Smooth muscle cell (in vitro differentiated cells): ENCODE results near the gene SLC5A5. TPM values are rescaled to one million over a fixed set of nuclear protein-coding genes. Genes with fewer than 3 reads are reported as not detected.

Experiments
- DNase-seq: peaks from one replicate; lab custom pipeline; 2025; ENCODE audit not compliant: unreplicated experiment; lab: John Stamatoyannopoulos, UW
- H2AFZ ChIP-seq: fragments of 200-600 bp; sonication (generic); 2 replicates; pipeline ENCODE4 v1.6.0; 2016; ENCODE audit warnings: antibody characterized with exemption, low read depth, mild to moderate bottlenecking
- H3F3A ChIP-seq: fragments of 200-600 bp; sonication (generic); 2 replicates; pipeline ENCODE4 v1.6.0; 2017; ENCODE audit warnings: antibody characterized with exemption, low read depth
- H3K27ac ChIP-seq: fragments of 200-600 bp; sonication (generic); 2 replicates; pipeline ENCODE4 v1.5.1; 2016; ENCODE audit warnings: low read depth, mild to moderate bottlenecking
- H3K27me3 ChIP-seq: fragments of 200-600 bp; sonication (generic); 2 replicates; pipeline ENCODE4 v1.6.1; 2016; ENCODE audit warnings: low read depth, mild to moderate bottlenecking
- H3K36me3 ChIP-seq: fragments of 200-600 bp; sonication (generic); 2 replicates; pipeline ENCODE4 v1.5.1; 2016; ENCODE audit warnings: low read depth
- H3K4me1 ChIP-seq: fragments of 200-600 bp; sonication (generic); 2 replicates; pipeline ENCODE4 v1.5.1; 2016; ENCODE audit warnings: low read depth
- H3K4me2 ChIP-seq: fragments of 200-600 bp; sonication (generic); 2 replicates; pipeline ENCODE4 v1.6.0; 2016; ENCODE audit warnings: mild to moderate bottlenecking
- H3K4me3 ChIP-seq: fragments of 200-600 bp; sonication (generic); 2 replicates; pipeline ENCODE4 v1.5.1; 2016; ENCODE audit warnings: mild to moderate bottlenecking
- H3K79me2 ChIP-seq: fragments of 200-600 bp; sonication (generic); 2 replicates; pipeline ENCODE4 v1.6.0; 2016; ENCODE audit warnings: low read depth, mild to moderate bottlenecking
- H3K9ac ChIP-seq: fragments of 200-600 bp; sonication (generic); 2 replicates; pipeline ENCODE4 v1.6.0; 2016; ENCODE audit warnings: low read depth
- H3K9me3 ChIP-seq: fragments of 200-600 bp; sonication (generic); replicated peaks from 2 replicates; pipeline ENCODE4 v1.5.1; 2016; ENCODE audit warnings: low read depth
- H4K20me1 ChIP-seq: fragments of 200-600 bp; sonication (generic); 2 replicates; pipeline ENCODE4 v1.6.0; 2016; ENCODE audit warnings: low read depth
- WGBS: methylation state at CpG from one replicate; pipeline ENCODE4 v1.1.7; 2016; ENCODE audit warnings: low lambda C conversion rate; 5-methylcytosine and 5-hydroxymethylcytosine counted together
- polyA plus RNA-seq: library from polyadenylated mRNA; unstranded; fragments of >200 nt; fragmentation: Nextera tagmentation; extraction: Ambion mirVana; gene quantifications from 2 replicates; pipeline ENCODE4 v1.2.1, GENCODE V29; 2016
- total RNA-seq: library from RNA; depleted of rRNA; stranded (reverse); fragments of >200 nt; gene quantifications from 2 replicates; pipeline ENCODE4 v1.2.3, GENCODE V29; 2014
- TF ChIP-seq, protein P1 (sequence below): fragments of 200-600 bp; sonication (generic); IDR thresholded peaks from 2 replicates; pipeline ENCODE4 v1.5.1; 2017; ENCODE audit warnings: borderline replicate concordance, mild to moderate bottlenecking, antibody characterized with exemption; ENCODE audit not compliant: insufficient read depth, poor library complexity, severe bottlenecking

The SLC5A5 gene
- total and polyA plus RNA-seq, 2 experiments from 2014 or later, result not detected

DNA sequence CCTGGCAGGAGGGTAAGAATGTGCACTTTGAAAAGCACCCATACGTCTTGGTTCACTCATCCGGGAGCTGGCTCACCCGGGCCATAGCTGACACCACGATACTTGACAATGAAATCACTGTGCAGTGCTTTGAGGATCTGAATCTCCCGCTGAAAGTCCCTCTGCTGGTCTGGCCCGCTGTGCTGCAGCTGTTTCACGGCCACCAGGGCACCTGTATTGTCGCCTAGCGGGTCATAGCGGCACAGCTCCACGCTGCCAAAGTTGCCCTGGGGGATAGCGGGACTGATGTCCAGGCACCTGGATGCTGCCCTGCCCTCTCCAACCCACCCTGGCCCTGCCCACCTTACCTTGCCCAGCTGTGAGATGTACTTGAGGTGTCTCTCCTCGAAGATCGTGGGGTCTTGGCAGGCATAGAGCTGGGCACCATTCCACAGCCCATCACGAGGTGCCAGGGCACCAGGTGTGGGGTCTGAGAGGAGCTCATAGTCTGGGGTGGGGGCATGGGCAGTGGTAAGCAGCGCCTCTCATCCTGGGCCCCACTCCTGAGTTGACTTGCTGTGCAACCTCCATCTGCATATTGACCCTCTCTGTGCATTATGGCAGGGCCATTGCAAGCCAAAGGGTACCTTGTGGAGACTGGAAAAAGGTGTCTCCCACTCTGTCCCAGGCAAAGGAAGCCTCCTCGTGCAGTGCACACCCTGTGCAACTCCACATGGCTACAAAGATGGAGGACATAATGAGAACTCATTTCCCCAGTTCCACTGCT is 39.1 kb upstream of the SLC5A5 start:
- no peak overlapping the region for H3K27ac ChIP-seq
- TF ChIP-seq, protein P1, sequence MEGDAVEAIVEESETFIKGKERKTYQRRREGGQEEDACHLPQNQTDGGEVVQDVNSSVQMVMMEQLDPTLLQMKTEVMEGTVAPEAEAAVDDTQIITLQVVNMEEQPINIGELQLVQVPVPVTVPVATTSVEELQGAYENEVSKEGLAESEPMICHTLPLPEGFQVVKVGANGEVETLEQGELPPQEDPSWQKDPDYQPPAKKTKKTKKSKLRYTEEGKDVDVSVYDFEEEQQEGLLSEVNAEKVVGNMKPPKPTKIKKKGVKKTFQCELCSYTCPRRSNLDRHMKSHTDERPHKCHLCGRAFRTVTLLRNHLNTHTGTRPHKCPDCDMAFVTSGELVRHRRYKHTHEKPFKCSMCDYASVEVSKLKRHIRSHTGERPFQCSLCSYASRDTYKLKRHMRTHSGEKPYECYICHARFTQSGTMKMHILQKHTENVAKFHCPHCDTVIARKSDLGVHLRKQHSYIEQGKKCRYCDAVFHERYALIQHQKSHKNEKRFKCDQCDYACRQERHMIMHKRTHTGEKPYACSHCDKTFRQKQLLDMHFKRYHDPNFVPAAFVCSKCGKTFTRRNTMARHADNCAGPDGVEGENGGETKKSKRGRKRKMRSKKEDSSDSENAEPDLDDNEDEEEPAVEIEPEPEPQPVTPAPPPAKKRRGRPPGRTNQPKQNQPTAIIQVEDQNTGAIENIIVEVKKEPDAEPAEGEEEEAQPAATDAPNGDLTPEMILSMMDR, result no peak
- WGBS, result 93% methylated on average over 17 of the region's 17 CpGs
- no peaks in the 10 kb centered on the region for H3K9me3 ChIP-seq
- H3K9ac ChIP-seq, result no peak overlapping the region
- H3K4me2 ChIP-seq, result no peak overlapping the region
- H3K27me3 ChIP-seq, result peaks cover 9% of the 10 kb centered on the region
- no peak for DNase-seq
- no peaks in the 10 kb centered on the region for H3K79me2 ChIP-seq
- no peak overlapping the region for H3K4me3 ChIP-seq
- no peak overlapping the region for H2AFZ ChIP-seq
- peaks cover 4% of the 10 kb centered on the region for H3K4me1 ChIP-seq
- H3K36me3 ChIP-seq, result no peaks in the 10 kb centered on the region
- no peaks in the 10 kb centered on the region for H4K20me1 ChIP-seq
- no peaks in the 10 kb centered on the region for H3F3A ChIP-seq

DNA sequence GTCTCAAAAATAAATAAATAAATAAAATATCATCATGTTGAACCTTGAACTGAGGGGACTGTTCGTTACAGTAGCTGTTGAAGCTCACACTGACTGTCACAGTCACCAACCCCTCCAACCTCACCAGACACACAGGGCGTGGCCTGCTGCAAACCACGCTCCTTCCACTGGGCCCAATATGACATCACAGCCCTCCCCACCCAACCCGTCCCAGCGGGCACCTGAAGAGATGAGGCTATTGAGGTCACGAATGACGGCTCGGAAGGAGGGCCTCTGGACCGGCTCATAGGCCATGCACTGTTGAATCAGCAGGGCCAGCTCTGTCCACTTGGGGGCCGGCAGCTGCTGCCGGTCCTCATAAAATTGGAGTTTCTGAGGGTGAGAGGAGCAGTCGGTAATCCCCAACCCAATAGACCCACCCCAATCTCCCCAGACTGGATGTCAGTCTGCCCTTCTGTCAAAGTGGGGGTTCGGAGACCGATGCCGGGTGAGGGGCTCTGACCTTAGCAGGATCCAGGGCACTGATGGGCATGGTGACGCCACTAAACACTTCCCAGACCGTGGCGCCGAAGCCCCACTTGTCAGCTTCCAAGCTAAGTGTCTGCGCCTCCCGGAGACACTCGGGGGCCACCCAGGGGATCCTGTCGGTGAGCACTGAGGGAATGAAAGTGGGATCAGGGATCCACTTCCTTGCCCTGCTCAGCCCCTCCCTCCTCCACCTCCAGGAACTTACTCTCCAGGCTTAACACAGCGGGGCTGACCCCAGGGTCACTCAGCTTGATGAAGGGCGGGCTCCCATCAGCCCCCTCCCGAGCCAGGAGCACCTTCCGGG is 37.2 kb upstream of the SLC5A5 start:
- TF ChIP-seq, protein P1, result no peak
- no peaks in the 10 kb centered on the region for H3K36me3 ChIP-seq
- no peak overlapping the region for H3K4me2 ChIP-seq
- DNase-seq, result no peak
- H3K9me3 ChIP-seq, result no peaks in the 10 kb centered on the region
- H4K20me1 ChIP-seq, result no peaks in the 10 kb centered on the region
- peaks cover 9% of the 10 kb centered on the region for H3K27me3 ChIP-seq
- H3K27ac ChIP-seq, result no peak overlapping the region
- H3F3A ChIP-seq, result no peaks in the 10 kb centered on the region
- 82% methylated on average over 24 of the region's 27 CpGs for WGBS
- H2AFZ ChIP-seq, result no peak overlapping the region
- H3K79me2 ChIP-seq, result no peaks in the 10 kb centered on the region
- H3K4me1 ChIP-seq, result peaks cover 4% of the 10 kb centered on the region
- no peak overlapping the region for H3K4me3 ChIP-seq
- no peak overlapping the region for H3K9ac ChIP-seq

DNA sequence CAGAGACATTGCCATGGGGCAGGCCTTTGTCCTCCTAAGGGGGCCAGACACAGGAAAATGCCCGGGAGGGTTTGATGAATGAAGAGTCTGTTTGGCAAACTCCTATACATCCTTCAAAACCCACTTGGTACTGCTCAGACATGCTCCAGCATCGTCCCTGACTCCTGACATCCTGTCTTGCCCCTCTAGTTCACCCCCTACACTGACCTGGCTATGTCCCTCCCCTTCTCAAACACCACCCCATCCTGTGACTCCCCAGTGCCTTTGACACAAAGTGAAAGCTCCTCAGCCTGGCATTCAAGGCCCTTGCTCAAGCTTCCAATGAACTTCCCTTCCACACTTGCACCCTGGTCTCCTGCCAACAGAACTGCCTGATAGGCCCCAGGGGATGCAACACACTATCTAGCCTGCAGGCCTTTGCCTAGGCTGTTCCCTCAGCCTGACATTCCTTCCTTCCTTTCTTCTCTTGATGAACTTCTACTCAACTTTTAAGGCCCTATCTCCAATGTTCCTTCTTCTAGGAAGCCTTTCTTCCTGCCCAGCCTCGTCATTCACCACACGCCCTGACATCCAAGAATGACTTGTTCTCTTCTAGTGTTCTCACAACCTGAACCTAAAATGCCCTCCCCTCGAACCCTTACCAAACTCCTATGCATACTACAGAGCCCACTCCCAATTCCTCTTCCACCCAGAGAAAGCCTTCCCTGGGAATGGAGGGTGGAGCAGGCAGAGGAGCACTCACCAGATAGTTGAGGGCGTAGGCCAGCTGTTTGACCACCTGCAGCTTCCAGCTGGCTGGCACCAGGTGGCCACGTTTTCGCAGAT is 36.4 kb upstream of the SLC5A5 start:
- WGBS, result 84% methylated on average over 8 of the region's 8 CpGs
- H3K79me2 ChIP-seq, result no peaks in the 10 kb centered on the region
- H3K36me3 ChIP-seq, result no peaks in the 10 kb centered on the region
- no peak overlapping the region for H2AFZ ChIP-seq
- no peaks in the 10 kb centered on the region for H4K20me1 ChIP-seq
- H3K4me3 ChIP-seq, result no peak overlapping the region
- H3F3A ChIP-seq, result no peaks in the 10 kb centered on the region
- no peak overlapping the region for H3K9ac ChIP-seq
- TF ChIP-seq, protein P1, result no peak
- peaks cover 4% of the 10 kb centered on the region for H3K4me1 ChIP-seq
- H3K4me2 ChIP-seq, result no peak overlapping the region
- H3K27ac ChIP-seq, result no peak overlapping the region
- no peaks in the 10 kb centered on the region for H3K9me3 ChIP-seq
- no peak for DNase-seq
- H3K27me3 ChIP-seq, result peaks cover 9% of the 10 kb centered on the region
